Muscle layer of duodenum (tissue), 2 donors: Measurements from ENCODE around the gene CLEC20A.

Experiments
- H3K27ac ChIP-seq: one replicate; pipeline ENCODE4 v1.7.0; 2013; ENCODE audit warnings: mild to moderate bottlenecking, low read length
- H3K27me3 ChIP-seq: one replicate; pipeline ENCODE4 v1.7.0; 2013; ENCODE audit warnings: low read depth, mild to moderate bottlenecking, control low read depth, low read length
- H3K36me3 ChIP-seq, 2 donors: one replicate each; pipeline ENCODE4 v1.7.0; 2013; ENCODE audit warnings: low read length in 2 of 2, control low read depth in 1 of 2, mild to moderate bottlenecking in 1 of 2; ENCODE audit not compliant: insufficient read depth in 2 of 2, control insufficient read depth in 1 of 2
- H3K4me1 ChIP-seq, 2 donors: one replicate each; pipeline ENCODE4 v1.7.0; 2013; ENCODE audit warnings: low read length in 2 of 2, mild to moderate bottlenecking in 2 of 2, control low read depth in 1 of 2, moderate library complexity in 1 of 2; ENCODE audit not compliant: insufficient read depth in 2 of 2, control insufficient read depth in 1 of 2
- H3K4me3 ChIP-seq, 2 donors: one replicate each; pipeline ENCODE4 v1.7.0; 2013; ENCODE audit warnings: low read length in 2 of 2, low read depth in 1 of 2, mild to moderate bottlenecking in 1 of 2
- H3K9me3 ChIP-seq, 2 donors: one replicate each; pipeline ENCODE4 v1.7.0; 2013; ENCODE audit warnings: low read length in 2 of 2, control low read depth in 1 of 2, mild to moderate bottlenecking in 1 of 2; ENCODE audit not compliant: control insufficient read depth in 1 of 2
- donor health status: healthy.

Gene CLEC20A

DNA sequence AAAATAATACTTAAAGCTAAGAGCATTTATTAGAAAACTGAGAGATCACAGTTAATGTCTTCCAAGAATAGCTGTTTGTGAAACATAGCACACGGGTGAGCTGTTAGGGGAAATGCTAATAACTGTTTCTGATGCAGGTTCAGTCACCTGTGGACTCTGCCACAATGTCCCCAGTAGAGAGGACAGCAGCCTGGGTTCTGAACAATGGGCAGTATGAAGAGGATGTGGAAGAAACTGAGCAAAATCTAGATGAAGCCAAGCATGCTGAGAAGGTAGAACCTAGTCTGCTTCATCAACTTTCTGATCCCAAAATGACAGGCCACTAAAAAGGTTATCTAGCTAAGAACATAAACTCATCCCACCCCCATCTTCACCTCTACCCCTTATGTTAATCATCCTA is 32.6 kb downstream of the CLEC20A start:
- no peaks in the 10 kb centered on the region for H3K4me1 ChIP-seq
- H3K4me3 ChIP-seq, result no peak overlapping the region
- no peak overlapping the region for H3K27ac ChIP-seq
- H3K27me3 ChIP-seq, result no peaks in the 10 kb centered on the region
- no peaks in the 10 kb centered on the region for H3K9me3 ChIP-seq
- H3K36me3 ChIP-seq, result peaks cover 9 to 33% of the 10 kb centered on the region in 2 donors

- no peaks in the 10 kb centered on the region for H3K9me3 ChIP-seq
- peaks cover 17 to 24% of the 10 kb centered on the region in 2 donors for H3K36me3 ChIP-seq
- H3K4me3 ChIP-seq, result no peak overlapping the region
- H3K27me3 ChIP-seq, result no peaks in the 10 kb centered on the region
- no peaks in the 10 kb centered on the region for H3K4me1 ChIP-seq
- no peak overlapping the region for H3K27ac ChIP-seq
Measured at GRCh38 chr1:178461701-178462100, 35.1 kb downstream of the CLEC20A start.

- H3K4me1 ChIP-seq, result no peaks in the 10 kb centered on the region
- no peaks in the 10 kb centered on the region for H3K27me3 ChIP-seq
- no peak overlapping the region for H3K4me3 ChIP-seq
- H3K27ac ChIP-seq, result no peak overlapping the region
- H3K9me3 ChIP-seq, result no peaks in the 10 kb centered on the region
- peaks cover 12 to 22% of the 10 kb centered on the region in 2 donors for H3K36me3 ChIP-seq
Measured at GRCh38 chr1:178461104-178461503, 35.7 kb downstream of the CLEC20A start.

DNA sequence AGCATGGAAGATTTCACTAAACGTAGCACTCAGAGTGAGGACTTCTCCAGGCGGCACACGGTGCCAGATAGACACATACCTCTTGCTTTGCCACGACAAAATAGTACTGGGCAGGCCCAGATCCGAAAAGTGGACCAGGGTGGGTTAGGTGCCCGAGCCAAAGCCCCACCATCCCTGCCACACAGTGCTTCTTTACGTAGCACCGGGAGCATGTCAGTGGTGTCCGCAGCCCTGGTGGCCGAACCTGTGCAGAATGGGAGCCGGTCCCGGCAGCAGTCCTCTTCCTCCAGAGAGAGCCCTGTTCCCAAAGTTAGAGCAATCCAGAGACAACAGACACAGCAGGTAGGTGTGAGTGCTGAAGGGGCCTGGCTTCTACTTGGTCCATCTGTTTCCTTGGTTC is 38.6 kb downstream of the CLEC20A start:
- H3K27me3 ChIP-seq, result no peaks in the 10 kb centered on the region
- H3K4me3 ChIP-seq, result no peak overlapping the region
- H3K27ac ChIP-seq, result no peak overlapping the region
- H3K4me1 ChIP-seq, result no peaks in the 10 kb centered on the region
- peaks cover 9 to 17% of the 10 kb centered on the region in 2 donors for H3K36me3 ChIP-seq
- H3K9me3 ChIP-seq, result no peaks in the 10 kb centered on the region

- H3K36me3 ChIP-seq, result peaks cover 9 to 19% of the 10 kb centered on the region in 2 donors
- H3K27me3 ChIP-seq, result no peaks in the 10 kb centered on the region
- no peak overlapping the region for H3K4me3 ChIP-seq
- H3K4me1 ChIP-seq, result no peaks in the 10 kb centered on the region
- H3K27ac ChIP-seq, result no peak overlapping the region
- no peaks in the 10 kb centered on the region for H3K9me3 ChIP-seq
Measured at GRCh38 chr1:178457651-178458050, 39.1 kb downstream of the CLEC20A start.

DNA sequence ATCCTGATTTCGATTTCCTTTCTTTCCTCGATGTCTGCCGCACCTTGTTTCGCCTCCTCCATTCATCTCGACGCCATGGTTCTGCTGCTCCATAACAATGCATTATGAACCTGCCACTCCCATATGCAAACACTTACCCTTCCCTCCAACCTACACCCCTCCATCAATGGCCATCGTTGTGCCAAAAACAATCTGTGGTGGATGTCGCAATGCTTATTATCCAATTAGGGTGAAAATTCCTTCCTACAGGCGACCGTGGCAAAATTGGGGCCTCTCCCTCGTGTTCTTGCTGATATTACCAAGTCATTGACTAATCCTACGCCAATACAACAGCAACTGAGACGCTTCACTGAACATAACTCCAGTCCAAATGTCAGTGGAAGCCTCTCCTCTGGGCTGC is 40.3 kb downstream of the CLEC20A start:
- no peaks in the 10 kb centered on the region for H3K27me3 ChIP-seq
- H3K36me3 ChIP-seq, result peaks cover 9 to 24% of the 10 kb centered on the region in 2 donors
- H3K4me1 ChIP-seq, result no peaks in the 10 kb centered on the region
- no peak overlapping the region for H3K4me3 ChIP-seq
- H3K9me3 ChIP-seq, result no peaks in the 10 kb centered on the region
- no peak overlapping the region for H3K27ac ChIP-seq

DNA sequence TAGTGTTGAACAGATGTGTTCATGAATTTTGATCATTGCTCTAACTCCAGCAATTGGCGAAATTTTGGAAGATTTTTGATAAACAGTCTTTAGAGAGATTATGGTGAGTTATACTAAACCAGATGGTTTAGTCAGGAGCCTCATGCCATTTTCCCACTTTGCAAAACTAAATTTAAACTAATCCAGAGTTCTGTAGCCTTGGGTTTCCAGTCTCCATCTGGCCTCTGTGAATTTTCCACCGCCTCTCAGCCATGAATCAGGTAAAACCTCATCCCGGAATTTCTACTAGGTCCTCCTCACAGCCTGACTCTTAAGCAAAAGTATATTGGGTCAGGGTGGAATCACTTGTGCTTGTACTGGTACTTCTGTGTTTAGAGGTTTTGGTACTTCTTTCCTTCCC is 44.8 kb downstream of the CLEC20A start:
- H3K4me3 ChIP-seq, result no peak overlapping the region
- no peaks in the 10 kb centered on the region for H3K4me1 ChIP-seq
- H3K9me3 ChIP-seq, result no peaks in the 10 kb centered on the region
- H3K36me3 ChIP-seq, result peaks cover 0 to 12% of the 10 kb centered on the region in 2 donors
- no peaks in the 10 kb centered on the region for H3K27me3 ChIP-seq
- no peak overlapping the region for H3K27ac ChIP-seq

GRCh38 chr1:178451529-178451928 is 45.2 kb downstream of the CLEC20A start:
- Histone ChIP-seq H3K4me1 (no peaks in the 10 kb centered on the region), H3K36me3 (peaks cover 0 to 9% of the 10 kb centered on the region in 2 donors), H3K27ac (no peak overlapping the region), H3K4me3 (no peak overlapping the region), H3K27me3 (no peaks in the 10 kb centered on the region), H3K9me3 (no peaks in the 10 kb centered on the region)

DNA sequence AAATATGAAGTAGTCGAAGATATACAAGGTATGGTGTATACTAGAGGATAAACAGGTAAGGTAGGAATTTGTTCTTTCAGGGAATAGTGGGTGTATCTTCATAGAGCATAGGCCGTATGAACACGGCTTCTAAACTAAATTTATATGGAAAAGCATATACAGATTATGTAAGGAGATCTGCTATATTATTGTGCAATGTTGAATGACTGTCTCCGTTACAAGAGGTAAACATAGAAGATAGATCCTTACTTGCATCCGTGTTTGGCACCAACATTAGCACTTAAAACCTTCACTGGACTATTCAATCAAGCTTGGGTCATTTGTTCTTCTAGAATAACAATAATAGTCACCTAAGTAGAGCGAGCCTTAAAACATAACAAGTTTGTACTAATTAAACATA is 45.9 kb downstream of the CLEC20A start:
- no peaks in the 10 kb centered on the region for H3K27me3 ChIP-seq
- H3K27ac ChIP-seq, result no peak overlapping the region
- H3K4me3 ChIP-seq, result no peak overlapping the region
- H3K9me3 ChIP-seq, result no peaks in the 10 kb centered on the region
- H3K36me3 ChIP-seq, result peaks cover 0 to 6% of the 10 kb centered on the region in 2 donors
- no peaks in the 10 kb centered on the region for H3K4me1 ChIP-seq

DNA sequence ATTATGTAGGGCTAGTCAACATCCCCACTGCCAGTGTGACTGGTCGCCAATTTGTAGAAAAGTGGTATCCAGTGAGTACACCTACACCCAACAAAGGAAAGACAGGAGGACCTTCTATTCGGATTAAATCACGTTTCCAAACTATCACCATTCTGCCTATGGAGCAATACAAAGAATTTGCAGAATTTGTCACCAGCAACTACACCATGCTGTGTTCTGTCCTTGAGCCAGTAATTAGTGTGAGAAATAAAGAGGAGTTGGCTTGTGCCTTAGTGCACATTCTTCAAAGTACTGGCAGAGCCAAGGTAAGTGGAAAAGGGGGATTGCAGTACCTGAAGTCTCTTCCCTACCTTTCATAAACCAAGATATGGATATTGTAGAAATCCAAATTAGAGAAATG is 53.8 kb downstream of the CLEC20A start:
- H3K36me3 ChIP-seq, result peaks cover 9 to 38% of the 10 kb centered on the region in 2 donors
- no peaks in the 10 kb centered on the region for H3K4me1 ChIP-seq
- no peaks in the 10 kb centered on the region for H3K9me3 ChIP-seq
- no peak overlapping the region for H3K27ac ChIP-seq
- no peak overlapping the region for H3K4me3 ChIP-seq
- H3K27me3 ChIP-seq, result no peaks in the 10 kb centered on the region

- H3K9me3 ChIP-seq, result no peaks in the 10 kb centered on the region
- H3K4me1 ChIP-seq, result no peaks in the 10 kb centered on the region
- no peaks in the 10 kb centered on the region for H3K27me3 ChIP-seq
- no peak overlapping the region for H3K4me3 ChIP-seq
- H3K27ac ChIP-seq, result no peak overlapping the region
- peaks cover 8 to 27% of the 10 kb centered on the region in 2 donors for H3K36me3 ChIP-seq
Measured at GRCh38 chr1:178438432-178438831, 58.3 kb downstream of the CLEC20A start.

- Histone ChIP-seq H3K27ac (no peak overlapping the region), H3K4me1 (no peaks in the 10 kb centered on the region), H3K27me3 (no peaks in the 10 kb centered on the region), H3K36me3 (peaks cover 0 to 13% of the 10 kb centered on the region in 2 donors), H3K9me3 (no peaks in the 10 kb centered on the region), H3K4me3 (no peak overlapping the region)
Measured at GRCh38 chr1:178436899-178437298, 59.9 kb downstream of the CLEC20A start.
